ENCODE results near the gene CD226. TPM values are rescaled to one million over a fixed set of nuclear protein-coding genes. Genes with fewer than 3 reads are reported as not detected.

Gene CD226
- total and polyA plus RNA-seq, 10 of the 15 experiments (the other 5 are each of a cell fraction or from before 2014, with no cell fraction given), result 12.9 to 68.8 (median 47.3) TPM

DNA sequence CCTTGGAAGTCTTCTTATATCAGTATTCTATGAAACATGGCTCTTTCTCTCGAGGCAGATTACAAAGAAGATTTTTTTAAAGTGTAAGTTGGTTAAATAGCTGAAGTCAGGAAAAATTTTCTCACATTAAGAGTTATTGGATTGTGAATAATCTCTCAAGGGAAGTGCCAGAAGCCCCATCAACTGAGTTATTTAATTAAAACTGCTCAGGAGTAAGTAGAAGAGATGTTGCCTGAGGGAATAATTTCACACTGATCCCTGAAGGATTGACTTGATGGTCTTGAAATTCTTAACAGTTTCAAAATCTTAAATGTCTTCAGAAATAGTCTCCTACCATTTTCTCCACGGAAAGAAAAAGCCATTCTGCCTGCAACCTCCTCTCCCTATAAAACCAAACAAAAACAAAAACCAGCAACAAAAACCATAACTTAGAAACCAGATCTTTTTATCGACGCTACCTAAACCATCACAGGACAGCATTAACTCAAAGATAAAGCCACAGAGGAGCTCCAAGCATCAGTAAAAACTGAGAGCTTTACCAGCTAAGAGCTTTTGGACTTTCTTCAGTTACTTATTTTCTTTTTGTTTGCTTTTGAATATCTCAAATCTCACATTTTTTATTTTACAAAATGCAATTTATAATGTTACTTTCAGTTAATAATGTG lies 12.9 kb downstream of the CD226 start:
- ChIA-PET SMC1A (ENCODE audit: uncharacterized antibody, unreplicated experiment) (interaction anchor here (0.7 to 3.2 kb wide), 23 partner anchors 8 to 151 kb away, joined by 3 to 33 read pairs (median 6); no protein-coding TSS in a partner anchor), RAD21 (ENCODE audit: unreplicated experiment) (interaction anchor here (0.6 to 3.4 kb wide), 11 partner anchors 17 to 221 kb away, joined by 3 to 26 read pairs (median 3); no protein-coding TSS in a partner anchor), POLR2A (interaction anchor here (0.6 to 1.3 kb wide), 3 partner anchors 12 to 46 kb away, joined by 3 to 6 read pairs (median 6); no protein-coding TSS in a partner anchor), CTCF (interaction anchor here (0.6 to 2.2 kb wide), 9 partner anchors 10 to 1001 kb away, joined by 3 to 10 read pairs (median 4); no protein-coding TSS in a partner anchor)
- H3K9ac ChIP-seq (ENCODE audit: control insufficient read depth, insufficient read depth, low read length), result no peak overlapping the region
- peak overlapping the region; percentile 88 for H3K27ac ChIP-seq (ENCODE audit: control insufficient read depth, insufficient read depth)
- H3K9me3 ChIP-seq (replicated peaks; ENCODE audit: control insufficient read depth, insufficient read depth, low read length), result peaks cover 5% of the 10 kb centered on the region; the same call in 2 of the 3 replicates
- FAIRE-seq (no peak), DNase-seq (ENCODE audit: low read depth, low spot score) (no peak), ATAC-seq (no peak)
- intact Hi-C loops (cut with micrococcal nuclease; ENCODE audit: unreplicated experiment) (loop anchor here (1.0 kb wide), 1 partner anchor 37 kb away; no protein-coding TSS in a partner anchor), in situ Hi-C loops (cut with MboI) (no loop called here)
- H4K20me1 ChIP-seq (ENCODE audit: control insufficient read depth, insufficient read depth), result no peaks in the 10 kb centered on the region
- no peak overlapping the region; the same call in 1 of the 2 replicates for H3K4me2 ChIP-seq (ENCODE audit: control insufficient read depth, insufficient read depth)
- WGBS (ENCODE audit: insufficient coverage, insufficient replicate concordance, low lambda C conversion rate, missing lambda C conversion rate), result 96% methylated on average over 4 of the region's 4 CpGs
- no peak overlapping the region for H2AFZ ChIP-seq (ENCODE audit: control insufficient read depth, low read depth, low read length)
- peaks cover 33% of the 10 kb centered on the region for H3K4me1 ChIP-seq (ENCODE audit: control insufficient read depth, insufficient read depth, low read length)
- H3K79me2 ChIP-seq (ENCODE audit: control insufficient read depth, insufficient read depth, low read length), result peaks cover 42% of the 10 kb centered on the region
- no TSS peak for BruUV-seq (replicated peaks)
- H3K27me3 ChIP-seq (replicated peaks in 1 of 2; ENCODE audit: control insufficient read depth in 2 of 2, insufficient read depth in 2 of 2, low read length in 1 of 2), result no peaks in the 10 kb centered on the region
- no peak overlapping the region for H3K4me3 ChIP-seq
- H3K36me3 ChIP-seq (ENCODE audit: control insufficient read depth in 2 of 2, insufficient read depth in 2 of 2, low read length in 1 of 2), result peaks cover 2 to 10% of the 10 kb centered on the region in 2 experiments; a peak in 2 of 4 replicates
- TF ChIP-seq, protein P1, sequence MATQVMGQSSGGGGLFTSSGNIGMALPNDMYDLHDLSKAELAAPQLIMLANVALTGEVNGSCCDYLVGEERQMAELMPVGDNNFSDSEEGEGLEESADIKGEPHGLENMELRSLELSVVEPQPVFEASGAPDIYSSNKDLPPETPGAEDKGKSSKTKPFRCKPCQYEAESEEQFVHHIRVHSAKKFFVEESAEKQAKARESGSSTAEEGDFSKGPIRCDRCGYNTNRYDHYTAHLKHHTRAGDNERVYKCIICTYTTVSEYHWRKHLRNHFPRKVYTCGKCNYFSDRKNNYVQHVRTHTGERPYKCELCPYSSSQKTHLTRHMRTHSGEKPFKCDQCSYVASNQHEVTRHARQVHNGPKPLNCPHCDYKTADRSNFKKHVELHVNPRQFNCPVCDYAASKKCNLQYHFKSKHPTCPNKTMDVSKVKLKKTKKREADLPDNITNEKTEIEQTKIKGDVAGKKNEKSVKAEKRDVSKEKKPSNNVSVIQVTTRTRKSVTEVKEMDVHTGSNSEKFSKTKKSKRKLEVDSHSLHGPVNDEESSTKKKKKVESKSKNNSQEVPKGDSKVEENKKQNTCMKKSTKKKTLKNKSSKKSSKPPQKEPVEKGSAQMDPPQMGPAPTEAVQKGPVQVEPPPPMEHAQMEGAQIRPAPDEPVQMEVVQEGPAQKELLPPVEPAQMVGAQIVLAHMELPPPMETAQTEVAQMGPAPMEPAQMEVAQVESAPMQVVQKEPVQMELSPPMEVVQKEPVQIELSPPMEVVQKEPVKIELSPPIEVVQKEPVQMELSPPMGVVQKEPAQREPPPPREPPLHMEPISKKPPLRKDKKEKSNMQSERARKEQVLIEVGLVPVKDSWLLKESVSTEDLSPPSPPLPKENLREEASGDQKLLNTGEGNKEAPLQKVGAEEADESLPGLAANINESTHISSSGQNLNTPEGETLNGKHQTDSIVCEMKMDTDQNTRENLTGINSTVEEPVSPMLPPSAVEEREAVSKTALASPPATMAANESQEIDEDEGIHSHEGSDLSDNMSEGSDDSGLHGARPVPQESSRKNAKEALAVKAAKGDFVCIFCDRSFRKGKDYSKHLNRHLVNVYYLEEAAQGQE (IDR thresholded peaks at IDR 0.05; ENCODE audit: low read depth, low read length), result no peak
- no peak for TF ChIP-seq BACH1 (IDR thresholded peaks at IDR 0.05; ENCODE audit: borderline replicate concordance)
- TF ChIP-seq, protein P2, sequence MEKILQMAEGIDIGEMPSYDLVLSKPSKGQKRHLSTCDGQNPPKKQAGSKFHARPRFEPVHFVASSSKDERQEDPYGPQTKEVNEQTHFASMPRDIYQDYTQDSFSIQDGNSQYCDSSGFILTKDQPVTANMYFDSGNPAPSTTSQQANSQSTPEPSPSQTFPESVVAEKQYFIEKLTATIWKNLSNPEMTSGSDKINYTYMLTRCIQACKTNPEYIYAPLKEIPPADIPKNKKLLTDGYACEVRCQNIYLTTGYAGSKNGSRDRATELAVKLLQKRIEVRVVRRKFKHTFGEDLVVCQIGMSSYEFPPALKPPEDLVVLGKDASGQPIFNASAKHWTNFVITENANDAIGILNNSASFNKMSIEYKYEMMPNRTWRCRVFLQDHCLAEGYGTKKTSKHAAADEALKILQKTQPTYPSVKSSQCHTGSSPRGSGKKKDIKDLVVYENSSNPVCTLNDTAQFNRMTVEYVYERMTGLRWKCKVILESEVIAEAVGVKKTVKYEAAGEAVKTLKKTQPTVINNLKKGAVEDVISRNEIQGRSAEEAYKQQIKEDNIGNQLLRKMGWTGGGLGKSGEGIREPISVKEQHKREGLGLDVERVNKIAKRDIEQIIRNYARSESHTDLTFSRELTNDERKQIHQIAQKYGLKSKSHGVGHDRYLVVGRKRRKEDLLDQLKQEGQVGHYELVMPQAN (conservative IDR thresholded peaks at IDR 0.05), result no peak
- TF ChIP-seq IKZF1 (conservative IDR thresholded peaks at IDR 0.05), result no peak
- TF ChIP-seq TARDBP (IDR thresholded peaks at IDR 0.05; ENCODE audit: borderline replicate concordance), result no peak
